22Rv1 (cell line): ENCODE results near the gene DTX1.

Experiments
- CTCF ChIP-seq: fragments of 450-650 bp; IDR thresholded peaks from 2 replicates; pipeline ENCODE4 v1.5.1; 2017; ENCODE audit warnings: mild to moderate bottlenecking
- ZFX ChIP-seq: fragments of 450-650 bp; IDR thresholded peaks from 2 replicates; pipeline ENCODE4 v1.6.1; 2017; ENCODE audit warnings: antibody characterized with exemption, borderline replicate concordance

GRCh38 chr12:113131556-113131955, 75.0 kb downstream of the DTX1 start:
- TF ChIP-seq CTCF (no peak), ZFX (no peak)
